Stimulated activated naive CD4-positive, alpha-beta T cell treated with Interleukin-2 at 50 U/mL for 16 hours (primary cell): ENCODE measurements around the gene CCN5.

ENCODE experiments used
- DNase-seq: peaks from one replicate; lab custom pipeline; 2025; lab: John Stamatoyannopoulos, UW

The CCN5 gene

GRCh38 chr20:44737116-44737515 is 21.9 kb downstream of the CCN5 start:
- no peak for DNase-seq

- peak; percentile 19 for DNase-seq
Observed at GRCh38 chr20:44738813-44739477, 23.8 kb downstream of the CCN5 start.

GRCh38 chr20:44739942-44740341 is 24.8 kb downstream of the CCN5 start:
- no peak for DNase-seq

DNA sequence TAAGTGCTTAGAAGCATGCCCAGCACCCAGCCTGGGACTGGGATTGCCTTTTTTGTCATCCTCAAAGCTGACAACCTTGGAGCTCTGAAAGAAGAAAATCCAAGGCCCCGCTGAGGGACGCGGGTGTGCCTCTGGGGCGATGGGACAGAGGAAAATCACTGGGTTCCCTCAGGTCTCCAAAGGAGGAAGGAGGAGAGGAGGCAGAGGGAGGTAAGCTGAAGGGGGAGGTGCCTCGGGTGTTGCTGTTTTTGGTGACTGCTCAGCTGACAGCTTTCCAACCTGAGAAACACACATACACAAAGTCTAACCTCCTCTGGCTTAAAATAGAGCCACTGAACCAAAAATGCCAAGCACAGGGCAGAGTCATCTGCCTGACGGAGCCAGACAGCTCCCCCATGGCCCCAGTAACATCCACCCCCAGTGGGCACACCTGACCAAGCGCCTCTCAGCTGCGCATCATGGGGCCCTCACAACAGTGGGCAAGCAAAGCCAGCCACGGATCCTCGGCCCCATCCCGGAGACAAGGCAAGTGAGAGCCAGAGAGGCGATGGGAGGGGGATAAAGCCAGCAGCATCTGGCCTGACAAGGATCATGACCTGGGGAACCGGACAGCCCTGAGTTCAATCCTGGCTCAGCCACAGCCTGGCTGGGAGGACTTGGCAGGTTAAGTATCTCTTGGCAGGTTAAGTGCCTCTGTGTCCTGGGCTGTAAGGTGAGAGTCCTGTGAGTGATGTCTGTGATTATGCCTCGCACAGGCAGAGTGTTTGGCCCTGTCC is 27.3 kb downstream of the CCN5 start:
- no peak for DNase-seq

- DNase-seq, result no peak
Observed at GRCh38 chr20:44743080-44743701, 28.0 kb downstream of the CCN5 start.

DNA sequence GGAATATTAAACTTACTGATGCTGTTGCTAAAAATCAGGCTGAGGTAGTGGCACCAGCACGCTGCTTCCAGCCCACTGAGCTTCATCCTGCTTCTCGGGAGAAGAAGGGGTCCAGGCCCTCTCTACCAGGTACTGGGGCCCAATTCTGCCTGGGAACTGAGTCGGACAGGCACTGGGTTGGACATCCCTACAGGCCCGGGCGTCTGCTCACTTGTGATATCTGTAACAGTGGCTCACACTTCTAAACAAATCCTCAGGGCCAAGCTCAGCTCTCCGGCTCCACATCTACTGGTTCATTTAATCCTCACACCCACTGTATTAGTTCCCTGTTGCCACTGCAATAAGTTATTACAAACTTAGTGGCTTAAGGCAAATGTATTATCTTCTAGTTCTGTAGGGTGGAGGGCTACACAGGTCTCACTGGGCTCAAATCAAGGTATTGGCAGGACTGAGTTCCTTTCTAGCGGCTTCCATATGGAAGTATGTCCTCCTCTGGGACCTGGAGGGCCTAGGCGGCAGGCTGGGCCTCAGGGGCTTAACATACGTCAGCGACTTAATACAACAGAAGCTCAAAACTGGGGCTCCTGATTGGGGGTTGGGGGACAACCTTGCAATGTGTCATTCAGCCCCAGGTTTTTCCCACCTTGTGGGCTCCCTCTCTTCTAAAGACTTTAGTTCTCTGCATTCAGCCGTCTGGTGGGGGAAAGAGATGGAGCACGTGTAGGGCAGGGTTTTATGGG is 28.9 kb downstream of the CCN5 start:
- DNase-seq, result no peak

DNA sequence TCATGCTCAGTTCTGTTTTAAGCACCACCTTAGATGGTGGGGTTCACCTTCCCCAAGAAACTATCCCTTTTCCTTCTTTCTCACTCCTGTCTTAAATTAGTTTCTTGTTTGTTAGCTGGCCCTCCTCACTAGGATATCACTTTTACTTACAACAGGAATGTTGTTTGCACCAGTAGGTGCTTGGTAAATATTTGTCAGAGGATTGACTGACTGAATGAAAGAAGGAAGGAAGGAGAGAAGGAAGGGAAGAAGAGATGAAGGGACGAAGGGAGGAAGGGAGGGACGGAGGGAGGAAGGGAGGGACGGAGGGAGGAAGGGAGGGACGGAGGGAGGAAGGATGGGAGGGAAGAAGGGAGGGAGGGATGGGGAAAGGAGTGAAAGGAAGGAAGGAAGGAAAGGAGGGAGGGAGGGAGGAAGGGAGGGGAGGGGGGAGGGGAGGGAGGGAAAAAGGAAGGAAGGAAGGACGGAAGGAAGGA is 30.0 kb downstream of the CCN5 start:
- no peak for DNase-seq

DNA sequence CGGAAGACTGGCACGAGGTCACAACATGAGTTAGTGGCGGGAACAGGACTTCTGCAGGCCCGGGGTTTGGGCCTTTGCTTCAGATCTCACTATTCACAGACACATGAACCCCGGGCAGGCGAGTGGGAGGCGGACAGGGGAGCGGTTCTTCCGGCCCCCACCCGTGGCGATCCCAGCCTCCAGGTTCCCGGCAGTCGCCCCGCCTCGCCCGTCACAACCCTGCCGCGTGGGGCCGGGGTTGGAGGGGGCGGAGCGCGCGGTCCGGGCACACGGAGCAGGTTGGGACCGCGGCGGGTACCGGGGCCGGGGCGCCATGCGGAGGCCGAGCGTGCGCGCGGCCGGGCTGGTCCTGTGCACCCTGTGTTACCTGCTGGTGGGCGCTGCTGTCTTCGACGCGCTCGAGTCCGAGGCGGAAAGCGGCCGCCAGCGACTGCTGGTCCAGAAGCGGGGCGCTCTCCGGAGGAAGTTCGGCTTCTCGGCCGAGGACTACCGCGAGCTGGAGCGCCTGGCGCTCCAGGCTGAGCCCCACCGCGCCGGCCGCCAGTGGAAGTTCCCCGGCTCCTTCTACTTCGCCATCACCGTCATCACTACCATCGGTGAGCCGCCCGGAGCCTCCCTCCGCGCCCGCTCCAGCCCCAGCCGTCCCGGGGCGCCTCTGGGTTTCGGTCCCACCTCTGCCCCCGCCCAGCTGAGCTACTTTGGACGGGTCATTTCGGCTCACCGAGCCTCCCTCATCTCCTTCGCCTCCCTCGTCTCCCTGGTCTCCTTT is 30.6 kb downstream of the CCN5 start, which contains the start of gene KCNK15:
Gene KCNK15 (plus strand): TSS at position 268 of the 769 bp plus-strand sequence. CDS start 46 bp downstream, at position 314.
- peak; percentile 55 for DNase-seq

- no peak for DNase-seq
Observed at GRCh38 chr20:44746367-44747165, 31.4 kb downstream of the CCN5 start.

DNA sequence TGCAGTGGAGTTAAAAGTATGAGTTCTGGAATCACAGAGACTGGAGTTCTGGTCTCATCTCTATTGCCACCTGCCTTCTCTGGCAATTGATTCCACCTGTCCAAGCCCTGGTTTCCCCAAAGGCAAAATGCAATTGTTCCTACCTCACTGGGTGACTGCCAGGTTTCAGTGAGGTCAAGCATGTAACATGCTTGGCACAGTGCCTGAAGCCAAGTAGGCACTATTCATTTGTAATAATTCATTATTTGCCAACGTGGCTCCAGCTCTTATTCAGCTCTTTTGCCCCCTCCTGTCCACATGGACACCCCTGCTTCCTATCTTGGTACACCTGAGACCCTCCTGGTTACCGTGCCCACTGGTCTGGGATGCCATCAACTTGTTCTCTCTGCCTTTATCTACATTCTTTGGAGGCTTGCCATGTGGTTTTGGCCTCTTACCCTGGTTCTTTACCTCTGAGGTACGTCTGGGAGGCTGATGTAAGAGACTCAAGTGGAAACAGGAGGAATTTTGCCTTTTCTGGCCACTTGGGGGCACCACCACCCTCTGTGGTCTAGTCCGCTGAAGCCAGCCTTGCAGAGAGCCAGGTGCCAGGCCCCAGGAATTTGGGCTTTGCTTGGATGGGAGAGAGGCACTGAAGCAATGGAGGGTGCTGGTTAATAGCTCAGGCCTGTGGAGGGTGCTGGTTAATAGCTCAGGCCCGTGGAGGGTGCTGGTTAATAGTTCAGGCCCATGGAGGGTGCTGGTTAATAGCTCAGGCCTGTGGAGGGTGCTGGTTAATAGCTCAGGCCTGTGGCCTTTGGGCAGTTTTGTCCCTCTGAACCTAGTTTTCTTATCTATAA is 32.2 kb downstream of the CCN5 start:
- peak; percentile 37 for DNase-seq

- no peak for DNase-seq
Observed at GRCh38 chr20:44748005-44748370, 32.8 kb downstream of the CCN5 start.

- no peak for DNase-seq
Observed at GRCh38 chr20:44750081-44750805, 35.1 kb downstream of the CCN5 start.

GRCh38 chr20:44752099-44752931 is 37.1 kb downstream of the CCN5 start:
- DNase-seq, result no peak

GRCh38 chr20:44754554-44754953 is 39.4 kb downstream of the CCN5 start:
- DNase-seq, result no peak

DNA sequence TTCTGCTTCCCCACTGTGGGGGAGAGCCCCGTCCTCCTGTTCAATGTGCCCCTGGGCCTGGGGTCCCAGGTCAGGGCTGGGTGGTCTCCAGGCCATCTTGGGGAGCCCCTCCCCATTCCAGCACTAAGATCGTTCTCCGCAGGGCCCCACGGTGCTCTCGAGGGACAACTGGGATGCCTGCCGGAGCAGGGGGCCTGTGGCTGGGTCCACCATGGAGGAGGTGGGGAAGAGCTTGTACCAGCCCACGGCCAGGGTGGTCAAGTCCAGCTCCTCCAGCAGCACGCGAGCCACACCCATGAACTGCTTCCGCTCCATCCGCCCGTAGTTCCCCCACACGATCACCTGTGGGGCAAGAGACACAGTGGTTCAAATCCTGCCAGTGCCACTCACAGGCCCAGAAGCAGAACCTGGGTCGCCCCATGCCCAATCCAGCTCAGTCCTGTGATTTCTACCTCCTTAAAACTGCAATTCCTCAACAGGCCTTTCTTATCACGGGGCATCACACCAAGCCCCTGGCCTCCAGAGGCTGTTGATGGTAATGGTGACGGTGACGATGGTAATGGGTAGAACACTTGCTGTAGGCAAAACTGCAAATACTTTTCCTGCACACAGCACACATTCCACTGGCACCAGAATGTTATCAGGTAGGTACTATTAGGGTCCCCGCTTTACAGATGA is 41.0 kb downstream of the CCN5 start:
- no peak for DNase-seq

DNA sequence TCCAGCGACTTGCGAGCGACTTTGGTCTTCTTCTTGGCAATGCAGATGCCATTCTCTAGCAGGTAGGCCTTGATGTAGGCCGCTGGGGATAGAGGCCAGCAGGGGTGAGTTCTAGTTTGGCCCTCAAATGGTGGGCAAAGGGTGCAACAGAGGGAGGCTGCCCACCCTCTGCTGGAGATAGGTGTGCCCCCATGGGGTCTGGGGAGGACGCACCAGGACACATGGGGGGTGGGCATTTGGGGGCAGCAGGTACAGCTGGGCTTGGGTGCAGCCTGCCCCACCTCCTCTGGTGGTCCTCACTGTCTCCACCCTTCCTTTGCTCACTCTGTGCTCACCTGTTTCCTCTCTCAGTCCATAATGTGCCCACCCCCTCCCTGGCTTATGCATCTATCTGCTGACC is 41.8 kb downstream of the CCN5 start:
- DNase-seq, result no peak

DNA sequence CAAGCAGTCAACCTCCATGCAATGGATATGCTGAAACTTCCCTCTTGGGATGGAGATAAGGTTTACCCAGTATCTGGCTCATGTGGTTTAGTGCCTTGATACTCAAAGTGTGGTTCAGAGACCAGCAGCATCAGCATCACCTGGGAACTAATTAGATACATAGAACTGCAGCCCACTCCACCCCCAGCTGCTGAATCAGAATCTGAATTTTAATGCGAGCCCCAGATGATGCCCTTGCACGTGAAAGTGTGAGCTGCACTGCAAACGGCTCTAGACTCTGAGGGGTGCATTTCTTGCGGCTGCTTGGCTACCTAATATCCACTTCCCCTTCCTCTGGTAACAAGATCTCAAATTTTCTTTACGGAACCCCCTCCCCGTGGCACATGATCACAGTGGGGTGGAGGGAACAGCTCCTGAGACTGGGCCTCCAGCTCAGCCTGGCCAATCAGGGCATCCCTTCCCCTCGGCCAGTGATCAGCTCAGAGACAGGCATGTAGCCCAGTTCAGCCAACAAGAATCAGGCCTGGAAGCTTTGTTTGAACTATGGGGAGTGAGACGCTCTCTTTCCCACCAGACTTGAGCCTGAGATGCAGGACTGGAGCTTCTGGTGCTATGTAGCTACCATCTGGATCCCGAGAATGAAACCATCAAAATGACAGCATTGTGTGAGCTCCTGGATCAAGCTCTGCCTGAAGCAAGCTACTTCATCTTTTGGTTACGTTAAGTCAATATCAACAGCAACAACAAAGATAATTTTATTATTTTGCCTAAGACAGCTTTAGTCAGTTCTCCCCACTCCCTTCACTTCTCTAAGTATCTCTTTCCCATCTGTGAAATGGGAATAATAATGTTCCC is 43.3 kb downstream of the CCN5 start:
- no peak for DNase-seq
